A673 (cell line): Measurements from ENCODE around the gene KCNH5. TPM values are rescaled to one million over a fixed set of nuclear protein-coding genes. Genes with fewer than 3 reads are reported as not detected.

Source experiments
- BruUV-seq: library from RNA; stranded (reverse); fragments of 400-500 nt; replicated peaks from 2 replicates; lab custom pipeline; 2021; lab: Mats Ljungman, UMichigan
- CTCF ChIA-PET: fragments of 300-600 bp; sonication (Branson Sonifier 250); formaldehyde crosslinking; loops from one replicate; lab custom pipeline; 2022; ENCODE audit warnings: antibody characterized with exemption; lab: Charles Lee
- POLR2A ChIA-PET: fragments of 300-600 bp; sonication (Branson Sonifier 250); formaldehyde crosslinking; loops from one replicate; lab custom pipeline; 2022; ENCODE audit warnings: antibody characterized with exemption; ENCODE audit not compliant: low non-redundant PET; lab: Charles Lee
- DNase-seq: peaks from one replicate; pipeline ENCODE4 v3.0.0-alpha.2; 2015; ENCODE audit warnings: low spot score
- H3K27ac ChIP-seq: fragments of 200-600 bp; sonication (generic); 2 replicates; pipeline ENCODE4 v1.5.1; 2016; ENCODE audit warnings: mixed run types, low read depth, mild to moderate bottlenecking, mixed read lengths, antibody characterized with exemption, low read length; ENCODE audit not compliant: poor library complexity, severe bottlenecking
- H3K27me3 ChIP-seq: fragments of 200-600 bp; sonication (generic); replicated peaks from 2 replicates; pipeline ENCODE4 v1.6.1; 2017; ENCODE audit warnings: mixed run types, low read depth, mild to moderate bottlenecking, mixed read lengths, antibody characterized with exemption, low read length; ENCODE audit not compliant: insufficient read depth, poor library complexity
- H3K36me3 ChIP-seq: fragments of 200-600 bp; sonication (generic); 2 replicates; pipeline ENCODE4 v1.6.1; 2016; ENCODE audit warnings: mixed run types, mild to moderate bottlenecking, mixed read lengths, antibody characterized with exemption, low read length; ENCODE audit not compliant: insufficient read depth, poor library complexity, severe bottlenecking
- H3K4me1 ChIP-seq: fragments of 200-600 bp; sonication (generic); 2 replicates; pipeline ENCODE4 v1.6.1; 2017; ENCODE audit warnings: mixed run types, mild to moderate bottlenecking, mixed read lengths, antibody characterized with exemption, low read length; ENCODE audit not compliant: insufficient read depth, poor library complexity, severe bottlenecking
- H3K4me3 ChIP-seq: fragments of 200-600 bp; sonication (generic); 2 replicates; pipeline ENCODE4 v1.5.1; 2016; ENCODE audit warnings: low read depth, mixed run types, mild to moderate bottlenecking, mixed read lengths, low read length; ENCODE audit not compliant: poor library complexity, severe bottlenecking
- H3K9me3 ChIP-seq: fragments of 200-600 bp; sonication (generic); 2 replicates; pipeline ENCODE4 v1.6.1; 2016; ENCODE audit warnings: mixed run types, low read depth, mild to moderate bottlenecking, mixed read lengths, antibody characterized with exemption, low read length; ENCODE audit not compliant: poor library complexity, severe bottlenecking
- CTCF ChIP-seq: fragments of 300-800, 200-600 bp; sonication (generic); conservative IDR thresholded peaks from 2 replicates; pipeline ENCODE4 v1.5.1; 2017; ENCODE audit warnings: low read depth, mild to moderate bottlenecking, antibody characterized with exemption, low read length, moderate library complexity, mixed read lengths
- EZH2 ChIP-seq: fragments of 200-600 bp; sonication (generic); IDR thresholded peaks from 2 replicates; pipeline ENCODE4 v1.6.1; 2017; ENCODE audit warnings: borderline replicate concordance, low read depth, mild to moderate bottlenecking, mixed read lengths, antibody characterized with exemption, low read length; ENCODE audit not compliant: poor library complexity, severe bottlenecking
- intact Hi-C: fragments of 100-400 bp; cut with micrococcal nuclease; formaldehyde crosslinking; loops from one replicate; pipeline ENCODE4 v1.10.0; 2022; ENCODE audit not compliant: unreplicated experiment
- total RNA-seq: library from RNA; stranded (reverse); gene quantifications from 2 replicates; pipeline ENCODE4 v1.2.3, GENCODE V29; 2021

The KCNH5 gene
- total RNA-seq, 1 experiment from 2014 or later, result 27.9 TPM

- TF ChIP-seq CTCF (no peak), EZH2 (no peak)
- no peak for DNase-seq
- H3K9me3 ChIP-seq, result no peaks in the 10 kb centered on the region
- no peaks in the 10 kb centered on the region for H3K36me3 ChIP-seq
- CTCF ChIA-PET, result interaction anchor here (0.5 kb wide), 1 partner anchor 36 kb away, joined by 3 read pairs; no protein-coding TSS in a partner anchor
- POLR2A ChIA-PET, result no interaction called here
- no peak overlapping the region for H3K27ac ChIP-seq
- no TSS peak for BruUV-seq
- H3K27me3 ChIP-seq, result no peaks in the 10 kb centered on the region
- no peaks in the 10 kb centered on the region for H3K4me1 ChIP-seq
- intact Hi-C loops, result no loop called here
- H3K4me3 ChIP-seq, result no peak overlapping the region
Observed at GRCh38 chr14:63006531-63006930, 38.7 kb downstream of the KCNH5 start.

GRCh38 chr14:62994096-62994495 lies 51.2 kb downstream of the KCNH5 start:
- Histone ChIP-seq H3K36me3 (no peaks in the 10 kb centered on the region), H3K27me3 (no peaks in the 10 kb centered on the region), H3K4me1 (no peaks in the 10 kb centered on the region), H3K9me3 (no peaks in the 10 kb centered on the region), H3K4me3 (no peak overlapping the region), H3K27ac (no peak overlapping the region)
- DNase-seq, result no peak
- POLR2A ChIA-PET, result no interaction called here
- TF ChIP-seq EZH2 (no peak), CTCF (no peak)
- intact Hi-C loops, result no loop called here
- CTCF ChIA-PET, result no interaction called here
- BruUV-seq, result no TSS peak

GRCh38 chr14:62988967-62989366 lies 56.3 kb downstream of the KCNH5 start:
- no peak overlapping the region for H3K27ac ChIP-seq
- no peak for TF ChIP-seq EZH2
- TF ChIP-seq CTCF, result no peak
- peaks cover 4% of the 10 kb centered on the region for H3K4me1 ChIP-seq
- intact Hi-C loops, result no loop called here
- H3K4me3 ChIP-seq, result no peak overlapping the region
- no peaks in the 10 kb centered on the region for H3K36me3 ChIP-seq
- no TSS peak for BruUV-seq
- ChIA-PET POLR2A (no interaction called here), CTCF (no interaction called here)
- no peak for DNase-seq
- H3K27me3 ChIP-seq, result no peaks in the 10 kb centered on the region
- H3K9me3 ChIP-seq, result no peaks in the 10 kb centered on the region
